ENCODE data around the gene STK26.

STK26 gene

DNA sequence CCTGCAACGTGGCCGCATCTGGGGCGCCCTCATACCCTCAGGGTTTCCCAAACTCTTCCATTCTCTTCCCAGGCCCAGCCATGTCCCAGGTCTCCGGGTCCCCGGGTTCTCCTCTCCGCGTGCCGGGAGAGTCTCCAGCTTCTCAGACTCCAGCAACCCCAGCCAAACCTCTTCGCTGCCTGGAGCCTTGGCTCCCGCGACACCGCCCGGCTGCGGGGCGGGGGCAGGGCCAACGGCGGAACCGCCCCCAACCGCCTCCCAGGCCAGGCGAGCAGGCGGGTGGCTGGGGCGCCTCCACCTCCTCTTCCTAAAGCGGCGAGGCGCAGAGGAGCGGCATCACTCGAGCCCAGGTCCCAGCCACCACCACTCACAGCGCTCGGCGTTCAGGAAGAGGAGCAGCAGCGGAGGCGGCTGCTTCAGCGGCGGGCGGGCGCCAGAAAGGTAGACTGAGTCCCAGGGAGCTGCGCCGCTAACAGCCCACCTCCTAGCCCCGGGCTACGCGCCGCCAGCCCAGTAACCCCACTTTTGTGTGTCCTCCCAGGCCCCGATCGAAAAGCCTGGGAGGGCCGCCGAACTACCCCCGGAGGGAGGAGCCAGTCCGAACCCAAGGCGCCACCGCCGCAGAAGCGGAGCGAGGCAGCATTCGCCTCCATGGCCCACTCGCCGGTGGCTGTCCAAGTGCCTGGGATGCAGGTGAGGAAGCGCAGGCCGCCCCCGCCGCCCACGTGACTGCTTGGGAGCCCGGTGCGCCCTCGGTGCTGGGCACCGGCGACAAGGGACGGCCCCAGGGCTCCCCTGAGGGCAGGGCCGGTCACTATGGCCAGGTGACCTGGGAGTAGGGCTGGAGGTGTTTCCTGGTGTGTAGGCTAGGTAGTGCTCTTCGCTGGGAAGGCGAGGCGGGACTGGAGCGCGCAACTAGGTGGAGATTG, at the start of gene STK26:
STK26 (plus strand) TSS at position 336 of the 929 bp plus-strand sequence; CDS start at position 652, 316 bp downstream.
- Histone ChIP-seq H3K4me3 (ENCODE audit: low read depth in 1 of 5, low read length in 5 of 5) (peak within 1 kb of the TSS; percentile 59 to 72 (median 67)), H3K9ac (ENCODE audit: low read length in 5 of 5) (peak within 1 kb of the TSS in 3 of 5 donors; percentile 58 to 75 (median 61)), H3K9me3 (ENCODE audit: control insufficient read depth in 5 of 5, low read length in 5 of 5) (no peaks in the 10 kb centered on the region), H3K36me3 (ENCODE audit: control insufficient read depth in 5 of 5, insufficient read depth in 5 of 5, low read length in 5 of 5) (no peaks in the 10 kb centered on the region), H3K4me1 (ENCODE audit: control insufficient read depth in 5 of 5, insufficient read depth in 5 of 5, low read length in 5 of 5) (peaks cover 0 to 19% (median 13%) of the 10 kb centered on the region in 5 donors), H3K27me3 (ENCODE audit: control insufficient read depth in 5 of 5, insufficient read depth in 4 of 5, low read length in 5 of 5) (peaks cover 0 to 13% (median 11%) of the 10 kb centered on the region in 5 donors), H3K27ac (ENCODE audit: low read depth, low read length) (no peak within 1 kb of the TSS)

DNA sequence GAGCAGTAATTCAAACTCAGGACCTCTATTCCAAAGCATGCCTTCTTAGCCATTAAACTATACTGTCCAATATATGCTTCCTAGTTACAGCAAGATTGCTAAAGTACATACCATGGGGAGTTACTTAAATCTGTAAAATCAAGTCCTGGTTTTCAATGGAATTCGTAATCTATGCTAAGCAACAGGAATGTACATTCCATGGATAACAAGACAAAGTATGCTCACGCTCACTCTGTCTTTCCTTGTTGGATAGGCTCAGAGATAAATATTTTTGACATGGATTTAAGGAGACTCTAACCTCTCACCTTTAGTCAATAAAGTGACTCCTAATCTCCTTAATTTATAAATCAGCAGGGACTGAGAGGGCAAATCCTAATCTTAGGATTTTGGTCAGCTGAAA, 47.3 kb upstream of the STK26 start:
- H3K4me1 ChIP-seq (ENCODE audit: control insufficient read depth in 5 of 5, insufficient read depth in 5 of 5, low read length in 5 of 5), result no peaks in the 10 kb centered on the region
- H3K9ac ChIP-seq (ENCODE audit: low read length in 5 of 5), result no peak overlapping the region

GRCh38 chrX:131977619-131978018, 45.5 kb upstream of the STK26 start:
- H3K9ac ChIP-seq (ENCODE audit: low read length in 5 of 5), result no peak overlapping the region
- H3K4me3 ChIP-seq (ENCODE audit: low read depth in 1 of 5, low read length in 5 of 5), result no peak overlapping the region
- no peaks in the 10 kb centered on the region for H3K36me3 ChIP-seq (ENCODE audit: control insufficient read depth in 5 of 5, insufficient read depth in 5 of 5, low read length in 5 of 5)
- no peak overlapping the region for H3K27ac ChIP-seq (ENCODE audit: low read depth, low read length)
- no peaks in the 10 kb centered on the region for H3K4me1 ChIP-seq (ENCODE audit: control insufficient read depth in 5 of 5, insufficient read depth in 5 of 5, low read length in 5 of 5)
- peaks cover under 1 to 20% (median 11%) of the 10 kb centered on the region in 5 donors for H3K27me3 ChIP-seq (ENCODE audit: control insufficient read depth in 5 of 5, insufficient read depth in 4 of 5, low read length in 5 of 5)
- H3K9me3 ChIP-seq (ENCODE audit: control insufficient read depth in 5 of 5, low read length in 5 of 5), result peaks cover 0 to 3% (median 0%) of the 10 kb centered on the region in 5 donors

More for the DNA sequence above, 47.3 kb upstream of the STK26 start:
- peaks cover 2 to 15% (median 10%) of the 10 kb centered on the region in 5 donors for H3K27me3 ChIP-seq (ENCODE audit: control insufficient read depth in 5 of 5, insufficient read depth in 4 of 5, low read length in 5 of 5)
- H3K27ac ChIP-seq (ENCODE audit: low read depth, low read length), result no peak overlapping the region
- H3K9me3 ChIP-seq (ENCODE audit: control insufficient read depth in 5 of 5, low read length in 5 of 5), result peaks cover 0 to 3% (median 0%) of the 10 kb centered on the region in 5 donors
- H3K36me3 ChIP-seq (ENCODE audit: control insufficient read depth in 5 of 5, insufficient read depth in 5 of 5, low read length in 5 of 5), result no peaks in the 10 kb centered on the region
- no peak overlapping the region for H3K4me3 ChIP-seq (ENCODE audit: low read depth in 1 of 5, low read length in 5 of 5)

- Histone ChIP-seq H3K9ac (ENCODE audit: low read length in 5 of 5) (no peak overlapping the region), H3K4me3 (ENCODE audit: low read depth in 1 of 5, low read length in 5 of 5) (no peak overlapping the region), H3K9me3 (ENCODE audit: control insufficient read depth in 5 of 5, low read length in 5 of 5) (peaks cover 0 to 3% (median 0%) of the 10 kb centered on the region in 5 donors), H3K4me1 (ENCODE audit: control insufficient read depth in 5 of 5, insufficient read depth in 5 of 5, low read length in 5 of 5) (no peaks in the 10 kb centered on the region), H3K36me3 (ENCODE audit: control insufficient read depth in 5 of 5, insufficient read depth in 5 of 5, low read length in 5 of 5) (no peaks in the 10 kb centered on the region), H3K27me3 (ENCODE audit: control insufficient read depth in 5 of 5, insufficient read depth in 4 of 5, low read length in 5 of 5) (peaks cover 4 to 22% (median 17%) of the 10 kb centered on the region in 5 donors), H3K27ac (ENCODE audit: low read depth, low read length) (no peak overlapping the region)
Measured at GRCh38 chrX:131979116-131979515, 44.0 kb upstream of the STK26 start.

DNA sequence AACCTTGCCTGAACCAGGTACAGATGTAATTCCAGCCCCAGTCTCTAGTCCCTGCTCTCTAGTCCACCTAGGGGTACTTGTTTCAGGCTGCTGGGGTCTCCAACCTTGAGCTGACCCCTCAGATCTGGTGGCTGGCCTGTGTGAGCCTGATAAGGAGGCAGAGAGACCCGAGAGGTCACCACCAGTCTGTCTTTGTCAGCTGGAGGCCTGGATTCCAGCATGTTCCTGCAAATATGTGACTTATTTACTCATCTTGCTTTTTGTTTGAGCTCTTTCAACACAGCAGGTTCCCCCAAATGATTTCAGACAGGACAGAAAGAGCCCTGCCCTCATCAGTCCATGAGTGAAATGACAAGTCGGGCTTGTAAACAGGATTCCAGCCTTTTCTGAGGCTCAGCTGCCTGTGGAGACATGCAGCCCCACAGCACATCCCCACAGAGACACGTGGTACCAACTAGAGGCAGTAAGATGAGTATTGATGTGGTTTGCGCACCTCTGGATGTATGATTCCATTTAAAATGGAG, 37.5 kb upstream of the STK26 start:
- H3K36me3 ChIP-seq (ENCODE audit: control insufficient read depth in 5 of 5, insufficient read depth in 5 of 5, low read length in 5 of 5), result no peaks in the 10 kb centered on the region
- peaks cover 10 to 25% (median 15%) of the 10 kb centered on the region in 5 donors for H3K27me3 ChIP-seq (ENCODE audit: control insufficient read depth in 5 of 5, insufficient read depth in 4 of 5, low read length in 5 of 5)
- H3K27ac ChIP-seq (ENCODE audit: low read depth, low read length), result no peak overlapping the region
- H3K4me1 ChIP-seq (ENCODE audit: control insufficient read depth in 5 of 5, insufficient read depth in 5 of 5, low read length in 5 of 5), result peaks cover 0 to 3% (median 0%) of the 10 kb centered on the region in 5 donors
- H3K9ac ChIP-seq (ENCODE audit: low read length in 5 of 5), result no peak overlapping the region
- H3K9me3 ChIP-seq (ENCODE audit: control insufficient read depth in 5 of 5, low read length in 5 of 5), result no peaks in the 10 kb centered on the region
- H3K4me3 ChIP-seq (ENCODE audit: low read depth in 1 of 5, low read length in 5 of 5), result no peak overlapping the region

DNA sequence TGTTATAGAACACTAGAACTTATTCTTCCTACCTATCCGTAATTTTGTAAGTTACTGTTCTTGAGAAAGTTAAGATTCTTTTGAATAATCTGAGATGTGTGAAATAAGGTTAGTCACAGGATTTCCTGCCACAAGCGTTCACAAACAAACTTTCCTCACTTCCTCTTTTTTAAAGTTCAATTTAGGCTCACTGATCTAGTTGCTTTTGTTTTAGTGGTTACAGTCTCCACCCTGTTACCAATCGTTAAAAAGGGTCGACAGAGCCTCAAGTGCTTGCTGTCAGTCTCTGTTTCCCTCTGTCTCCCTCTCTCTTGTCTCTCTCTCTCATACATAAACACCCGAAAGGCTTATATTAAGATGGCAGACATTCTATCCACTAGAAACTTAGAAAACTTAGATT, 35.9 kb upstream of the STK26 start:
- no peaks in the 10 kb centered on the region for H3K36me3 ChIP-seq (ENCODE audit: control insufficient read depth in 5 of 5, insufficient read depth in 5 of 5, low read length in 5 of 5)
- H3K9me3 ChIP-seq (ENCODE audit: control insufficient read depth in 5 of 5, low read length in 5 of 5), result no peaks in the 10 kb centered on the region
- H3K27ac ChIP-seq (ENCODE audit: low read depth, low read length), result no peak overlapping the region
- H3K4me1 ChIP-seq (ENCODE audit: control insufficient read depth in 5 of 5, insufficient read depth in 5 of 5, low read length in 5 of 5), result peaks cover 0 to 3% (median 0%) of the 10 kb centered on the region in 5 donors
- H3K9ac ChIP-seq (ENCODE audit: low read length in 5 of 5), result no peak overlapping the region
- no peak overlapping the region for H3K4me3 ChIP-seq (ENCODE audit: low read depth in 1 of 5, low read length in 5 of 5)
- peaks cover 3 to 22% (median 15%) of the 10 kb centered on the region in 5 donors for H3K27me3 ChIP-seq (ENCODE audit: control insufficient read depth in 5 of 5, insufficient read depth in 4 of 5, low read length in 5 of 5)

GRCh38 chrX:131988236-131988635, 34.9 kb upstream of the STK26 start:
- H3K9ac ChIP-seq (ENCODE audit: low read length in 5 of 5), result no peak overlapping the region
- H3K27ac ChIP-seq (ENCODE audit: low read depth, low read length), result no peak overlapping the region
- H3K9me3 ChIP-seq (ENCODE audit: control insufficient read depth in 5 of 5, low read length in 5 of 5), result no peaks in the 10 kb centered on the region
- H3K4me3 ChIP-seq (ENCODE audit: low read depth in 1 of 5, low read length in 5 of 5), result no peak overlapping the region
- no peaks in the 10 kb centered on the region for H3K36me3 ChIP-seq (ENCODE audit: control insufficient read depth in 5 of 5, insufficient read depth in 5 of 5, low read length in 5 of 5)
- H3K4me1 ChIP-seq (ENCODE audit: control insufficient read depth in 5 of 5, insufficient read depth in 5 of 5, low read length in 5 of 5), result peaks cover 0 to 3% (median 0%) of the 10 kb centered on the region in 5 donors
- H3K27me3 ChIP-seq (ENCODE audit: control insufficient read depth in 5 of 5, insufficient read depth in 4 of 5, low read length in 5 of 5), result peaks cover 0 to 18% (median 11%) of the 10 kb centered on the region in 5 donors

- no peak overlapping the region for H3K4me3 ChIP-seq (ENCODE audit: low read depth in 1 of 5, low read length in 5 of 5)
- no peaks in the 10 kb centered on the region for H3K9me3 ChIP-seq (ENCODE audit: control insufficient read depth in 5 of 5, low read length in 5 of 5)
- H3K27ac ChIP-seq (ENCODE audit: low read depth, low read length), result no peak overlapping the region
- no peaks in the 10 kb centered on the region for H3K4me1 ChIP-seq (ENCODE audit: control insufficient read depth in 5 of 5, insufficient read depth in 5 of 5, low read length in 5 of 5)
- no peaks in the 10 kb centered on the region for H3K36me3 ChIP-seq (ENCODE audit: control insufficient read depth in 5 of 5, insufficient read depth in 5 of 5, low read length in 5 of 5)
- H3K9ac ChIP-seq (ENCODE audit: low read length in 5 of 5), result no peak overlapping the region
- peaks cover 0 to 5% (median 0%) of the 10 kb centered on the region in 5 donors for H3K27me3 ChIP-seq (ENCODE audit: control insufficient read depth in 5 of 5, insufficient read depth in 4 of 5, low read length in 5 of 5)
Measured at GRCh38 chrX:132001127-132001526, 22.0 kb upstream of the STK26 start.

DNA sequence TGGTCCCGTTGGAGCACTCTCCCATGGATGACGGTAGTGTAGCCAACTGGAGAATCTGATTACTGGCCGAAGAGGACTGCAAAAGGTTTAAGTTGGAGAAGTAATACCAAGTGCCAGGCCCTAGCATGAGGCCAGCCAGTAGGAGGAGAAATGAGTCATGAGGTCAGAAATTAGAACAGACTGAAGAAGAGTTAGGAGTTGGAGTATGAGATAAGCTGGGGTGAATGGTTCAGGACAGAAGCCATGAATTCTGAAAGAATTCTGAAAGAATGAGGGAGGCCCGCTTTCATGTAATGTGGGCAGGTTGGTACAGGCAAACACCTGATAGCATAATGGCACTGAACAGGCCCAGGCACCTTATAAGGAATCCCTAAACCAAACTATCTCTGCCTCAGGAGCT, 18.4 kb upstream of the STK26 start:
- no peak overlapping the region for H3K4me3 ChIP-seq (ENCODE audit: low read depth in 1 of 5, low read length in 5 of 5)
- no peaks in the 10 kb centered on the region for H3K4me1 ChIP-seq (ENCODE audit: control insufficient read depth in 5 of 5, insufficient read depth in 5 of 5, low read length in 5 of 5)
- H3K27me3 ChIP-seq (ENCODE audit: control insufficient read depth in 5 of 5, insufficient read depth in 4 of 5, low read length in 5 of 5), result peaks cover 4 to 15% (median 7%) of the 10 kb centered on the region in 5 donors
- no peak overlapping the region for H3K9ac ChIP-seq (ENCODE audit: low read length in 5 of 5)
- H3K9me3 ChIP-seq (ENCODE audit: control insufficient read depth in 5 of 5, low read length in 5 of 5), result no peaks in the 10 kb centered on the region
- H3K27ac ChIP-seq (ENCODE audit: low read depth, low read length), result no peak overlapping the region
- no peaks in the 10 kb centered on the region for H3K36me3 ChIP-seq (ENCODE audit: control insufficient read depth in 5 of 5, insufficient read depth in 5 of 5, low read length in 5 of 5)

- Histone ChIP-seq H3K36me3 (ENCODE audit: control insufficient read depth in 5 of 5, insufficient read depth in 5 of 5, low read length in 5 of 5) (no peaks in the 10 kb centered on the region), H3K27ac (ENCODE audit: low read depth, low read length) (no peak overlapping the region), H3K27me3 (ENCODE audit: control insufficient read depth in 5 of 5, insufficient read depth in 4 of 5, low read length in 5 of 5) (peaks cover 4 to 15% (median 7%) of the 10 kb centered on the region in 5 donors), H3K4me1 (ENCODE audit: control insufficient read depth in 5 of 5, insufficient read depth in 5 of 5, low read length in 5 of 5) (no peaks in the 10 kb centered on the region), H3K9me3 (ENCODE audit: control insufficient read depth in 5 of 5, low read length in 5 of 5) (no peaks in the 10 kb centered on the region), H3K4me3 (ENCODE audit: low read depth in 1 of 5, low read length in 5 of 5) (no peak overlapping the region), H3K9ac (ENCODE audit: low read length in 5 of 5) (no peak overlapping the region)
Measured at GRCh38 chrX:132009350-132009749, 13.8 kb upstream of the STK26 start.

All from subcutaneous abdominal adipose tissue (tissue), 5 donors.